Measurements from ENCODE around the gene MOSMO.

The MOSMO gene

DNA sequence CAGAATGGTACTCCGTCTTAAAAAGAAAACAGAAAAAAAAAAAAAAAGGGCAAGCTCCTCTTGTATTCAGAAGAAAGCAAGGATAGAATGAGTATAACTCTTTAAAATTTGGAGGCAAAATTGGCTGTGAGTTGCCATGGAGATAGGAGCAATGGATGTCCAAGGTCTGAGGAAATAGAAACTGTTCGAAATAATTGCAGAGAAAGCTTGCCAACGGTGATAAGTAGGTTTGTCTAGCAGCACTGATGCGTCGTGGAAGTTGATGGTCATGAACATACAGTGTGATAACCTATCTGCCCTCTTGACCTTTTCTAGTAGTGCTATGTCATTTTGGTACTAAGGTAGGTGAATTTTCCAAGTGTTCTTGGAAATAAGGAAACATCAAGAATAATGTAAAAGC lies 3.0 kb downstream of the MOSMO start:
- H3K4me3 ChIP-seq (ENCODE audit: low read depth, low read length) = no peak overlapping the region
- TF ChIP-seq, protein P1, sequence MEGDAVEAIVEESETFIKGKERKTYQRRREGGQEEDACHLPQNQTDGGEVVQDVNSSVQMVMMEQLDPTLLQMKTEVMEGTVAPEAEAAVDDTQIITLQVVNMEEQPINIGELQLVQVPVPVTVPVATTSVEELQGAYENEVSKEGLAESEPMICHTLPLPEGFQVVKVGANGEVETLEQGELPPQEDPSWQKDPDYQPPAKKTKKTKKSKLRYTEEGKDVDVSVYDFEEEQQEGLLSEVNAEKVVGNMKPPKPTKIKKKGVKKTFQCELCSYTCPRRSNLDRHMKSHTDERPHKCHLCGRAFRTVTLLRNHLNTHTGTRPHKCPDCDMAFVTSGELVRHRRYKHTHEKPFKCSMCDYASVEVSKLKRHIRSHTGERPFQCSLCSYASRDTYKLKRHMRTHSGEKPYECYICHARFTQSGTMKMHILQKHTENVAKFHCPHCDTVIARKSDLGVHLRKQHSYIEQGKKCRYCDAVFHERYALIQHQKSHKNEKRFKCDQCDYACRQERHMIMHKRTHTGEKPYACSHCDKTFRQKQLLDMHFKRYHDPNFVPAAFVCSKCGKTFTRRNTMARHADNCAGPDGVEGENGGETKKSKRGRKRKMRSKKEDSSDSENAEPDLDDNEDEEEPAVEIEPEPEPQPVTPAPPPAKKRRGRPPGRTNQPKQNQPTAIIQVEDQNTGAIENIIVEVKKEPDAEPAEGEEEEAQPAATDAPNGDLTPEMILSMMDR (IDR thresholded peaks at IDR 0.05; ENCODE audit: low read depth, low read length) = no peak

DNA sequence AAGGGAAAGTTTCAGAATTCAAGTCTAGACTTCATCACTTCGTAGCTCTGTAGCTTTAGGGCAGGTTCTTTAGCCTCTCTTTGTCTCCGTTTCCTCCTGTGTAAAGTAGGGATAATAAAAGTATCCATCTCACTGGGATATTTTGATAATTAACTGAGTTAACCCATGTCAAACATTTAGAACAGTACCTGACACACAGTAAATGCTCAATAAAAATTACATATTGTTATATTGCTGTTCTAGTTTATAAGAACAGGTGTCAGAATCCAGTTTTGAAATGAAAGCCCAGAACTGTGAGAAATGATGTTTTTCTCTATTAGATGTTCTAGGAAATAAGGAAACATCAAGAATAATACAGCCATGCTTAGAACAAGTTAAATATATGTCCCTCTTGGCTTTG lies 4.3 kb downstream of the MOSMO start:
- no peak overlapping the region for H3K4me3 ChIP-seq (ENCODE audit: low read depth, low read length)
- TF ChIP-seq, protein P1 (IDR thresholded peaks at IDR 0.05; ENCODE audit: low read depth, low read length) = no peak

DNA sequence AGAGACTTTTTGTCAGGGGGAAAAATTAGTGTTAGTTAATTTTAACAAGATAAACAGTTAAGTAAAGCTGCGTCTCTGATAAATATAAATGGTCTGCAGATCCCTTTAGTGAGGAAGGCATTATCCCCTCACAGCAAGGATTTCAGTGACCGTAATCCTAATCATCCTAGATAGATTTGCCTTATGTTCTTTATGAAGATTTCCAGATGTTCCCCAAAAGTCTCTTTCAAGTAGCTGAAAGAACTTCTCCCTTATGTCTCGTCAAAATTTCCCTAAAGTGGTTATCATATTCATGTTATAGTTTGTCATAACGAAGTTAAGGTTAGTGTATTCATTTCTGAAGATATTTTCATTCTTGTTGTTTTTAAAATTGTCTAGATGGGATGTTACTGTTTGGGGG lies 5.6 kb downstream of the MOSMO start:
- no peak overlapping the region for H3K4me3 ChIP-seq (ENCODE audit: low read depth, low read length)
- TF ChIP-seq, protein P1 (IDR thresholded peaks at IDR 0.05; ENCODE audit: low read depth, low read length) = no peak

DNA sequence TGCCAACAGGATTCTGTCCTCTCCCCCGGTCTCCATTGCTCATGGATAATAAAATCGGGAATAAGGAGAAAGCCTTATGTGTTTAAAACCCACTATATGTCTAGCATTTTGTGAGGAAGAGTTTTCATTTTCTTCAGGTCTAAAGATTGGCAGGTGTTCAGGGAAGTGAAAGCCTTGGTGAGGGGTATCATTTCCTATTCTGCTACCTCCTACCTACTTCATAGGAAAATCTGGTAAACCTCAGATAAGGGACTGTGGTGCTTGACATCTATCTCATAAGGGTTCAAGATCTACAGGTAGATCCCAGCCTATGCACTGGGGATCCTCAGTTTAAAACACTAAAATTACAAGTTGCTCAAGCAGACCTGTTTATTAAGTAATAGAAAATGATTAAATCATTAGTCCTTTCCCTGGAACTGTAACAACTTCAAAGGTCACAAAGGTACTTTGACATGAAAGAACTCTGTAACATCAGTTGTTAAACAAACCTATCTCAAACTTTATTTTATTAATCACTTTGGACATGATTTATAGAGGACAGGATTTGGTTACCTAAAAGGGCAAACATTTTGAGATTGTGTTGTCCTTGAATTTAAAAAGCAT lies 6.5 kb downstream of the MOSMO start:
- TF ChIP-seq, protein P1 (IDR thresholded peaks at IDR 0.05; ENCODE audit: low read depth, low read length) = no peak
- no peak overlapping the region for H3K4me3 ChIP-seq (ENCODE audit: low read depth, low read length)

DNA sequence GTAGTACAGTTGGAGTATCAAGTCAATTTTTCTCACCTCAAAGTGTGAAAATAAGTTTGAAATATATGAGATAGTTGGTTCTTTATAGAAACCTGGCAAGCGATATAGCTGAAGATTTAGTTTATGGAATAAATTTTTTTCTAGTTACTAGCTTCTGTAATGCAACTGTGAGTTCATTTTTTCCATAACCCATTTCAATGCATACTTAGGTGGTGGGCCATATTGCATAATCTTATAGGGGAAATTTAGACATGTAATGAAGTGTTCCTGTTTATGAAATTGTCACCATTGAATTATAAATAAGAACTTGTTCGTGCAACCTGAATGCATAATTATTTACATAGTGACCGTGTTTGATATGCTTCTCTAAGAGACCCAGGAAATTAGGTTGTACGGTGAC lies 9.0 kb downstream of the MOSMO start:
- no peak overlapping the region for H3K4me3 ChIP-seq (ENCODE audit: low read depth, low read length)
- TF ChIP-seq, protein P1 (IDR thresholded peaks at IDR 0.05; ENCODE audit: low read depth, low read length) = no peak

DNA sequence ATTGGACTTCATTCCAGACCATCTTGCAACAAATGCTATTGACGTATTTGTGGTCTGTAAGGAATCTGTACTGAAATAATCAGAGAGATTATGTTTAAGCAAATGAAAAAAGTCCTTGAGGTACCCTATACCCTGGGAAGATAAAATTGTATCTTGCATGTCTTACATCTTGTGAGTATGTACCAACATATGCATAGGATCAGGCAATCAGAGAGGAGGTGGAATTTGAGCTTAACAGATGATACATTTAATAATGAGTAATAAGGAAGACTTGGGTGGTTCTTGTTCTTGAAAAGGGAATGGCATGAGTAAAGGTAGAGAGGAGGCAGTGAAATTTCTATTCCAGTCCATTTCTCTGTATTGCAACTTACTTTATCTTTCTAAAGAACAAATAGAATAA lies 10.6 kb downstream of the MOSMO start:
- no peak overlapping the region for H3K4me3 ChIP-seq (ENCODE audit: low read depth, low read length)
- TF ChIP-seq, protein P1 (IDR thresholded peaks at IDR 0.05; ENCODE audit: low read depth, low read length) = no peak

DNA sequence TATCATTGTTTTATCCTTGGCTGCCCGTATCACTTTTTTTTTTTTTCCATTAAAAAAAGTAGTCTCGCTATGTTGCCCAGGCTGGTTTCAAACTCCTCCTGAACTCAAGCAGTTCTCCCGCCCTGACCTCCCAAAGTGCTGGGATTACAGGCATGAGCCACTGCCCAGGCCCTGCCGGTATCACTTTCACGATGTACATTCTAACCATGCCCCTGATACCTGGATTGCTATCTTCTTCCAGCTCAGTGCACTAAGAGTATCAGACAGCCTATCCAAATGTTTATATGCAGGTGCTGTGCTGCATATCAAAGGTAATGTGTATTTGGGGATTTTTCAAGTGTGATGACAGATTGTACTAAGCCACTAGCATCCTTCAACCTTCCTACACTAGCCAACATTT lies 14.2 kb downstream of the MOSMO start:
- no peak overlapping the region for H3K4me3 ChIP-seq (ENCODE audit: low read depth, low read length)
- TF ChIP-seq, protein P1 (IDR thresholded peaks at IDR 0.05; ENCODE audit: low read depth, low read length) = no peak
